ENCODE data around the gene GLA.

GLA gene

GRCh38 chrX:101395789-101396188 is 11.9 kb downstream of the GLA start:
- no peak for FAIRE-seq

- FAIRE-seq, result no peak
Measured at GRCh38 chrX:101394372-101394771, 13.4 kb downstream of the GLA start.

GRCh38 chrX:101393530-101394305 is 14.0 kb downstream of the GLA start:
- FAIRE-seq, result no peak

GRCh38 chrX:101391831-101392230 is 15.9 kb downstream of the GLA start:
- FAIRE-seq, result no peak

- no peak for FAIRE-seq
Measured at GRCh38 chrX:101390664-101391525, 16.8 kb downstream of the GLA start, which contains the start of gene RPL36A. TSS of gene RPL36A (plus strand) at chrX:101391011. CDS start at chrX:101391044, 33 bp downstream.

- no peak for FAIRE-seq
Measured at GRCh38 chrX:101388604-101389003, 19.1 kb downstream of the GLA start.

GRCh38 chrX:101386542-101386885 is 21.2 kb downstream of the GLA start:
- FAIRE-seq, result no peak

GRCh38 chrX:101385795-101386541 is 21.8 kb downstream of the GLA start, which contains the start of gene BTK:
TSS of gene BTK (minus strand) at chrX:101386191. CDS start at chrX:101375284, 10,907 bp downstream.
- FAIRE-seq, result no peak

GRCh38 chrX:101385026-101385684 is 22.6 kb downstream of the GLA start:
- FAIRE-seq, result no peak

GRCh38 chrX:101383679-101384205 is 24.0 kb downstream of the GLA start:
- FAIRE-seq, result no peak

GRCh38 chrX:101377547-101377946 is 30.2 kb downstream of the GLA start:
- no peak for FAIRE-seq

- FAIRE-seq, result no peak
Measured at GRCh38 chrX:101370888-101371504, 36.7 kb downstream of the GLA start.

- no peak for FAIRE-seq
Measured at GRCh38 chrX:101369687-101370086, 38.0 kb downstream of the GLA start.

GRCh38 chrX:101368800-101369199 is 38.9 kb downstream of the GLA start:
- FAIRE-seq, result no peak

GRCh38 chrX:101365301-101365795 is 42.4 kb downstream of the GLA start:
- FAIRE-seq, result no peak

GRCh38 chrX:101362757-101363156 is 45.0 kb downstream of the GLA start:
- FAIRE-seq, result no peak

- FAIRE-seq, result no peak
Measured at GRCh38 chrX:101362116-101362515, 45.6 kb downstream of the GLA start.

- no peak for FAIRE-seq
Measured at GRCh38 chrX:101360390-101360789, 47.3 kb downstream of the GLA start.

GRCh38 chrX:101359966-101360365 is 47.8 kb downstream of the GLA start:
- FAIRE-seq, result no peak

GRCh38 chrX:101357166-101357795 is 50.4 kb downstream of the GLA start:
- no peak for FAIRE-seq

GRCh38 chrX:101349193-101349562 is 58.5 kb downstream of the GLA start:
- FAIRE-seq, result no peak

All from islet of Langerhans (tissue), 1 donor.